Smooth muscle cell (in vitro differentiated cells): ENCODE results near the gene SNCG. TPM values are rescaled to one million over a fixed set of nuclear protein-coding genes. Genes with fewer than 3 reads are reported as not detected.

Source experiments
- DNase-seq: peaks from one replicate; lab custom pipeline; 2025; ENCODE audit not compliant: unreplicated experiment; lab: John Stamatoyannopoulos, UW
- H2AFZ ChIP-seq: fragments of 200-600 bp; sonication (generic); 2 replicates; pipeline ENCODE4 v1.6.0; 2016; ENCODE audit warnings: antibody characterized with exemption, low read depth, mild to moderate bottlenecking
- H3F3A ChIP-seq: fragments of 200-600 bp; sonication (generic); 2 replicates; pipeline ENCODE4 v1.6.0; 2017; ENCODE audit warnings: antibody characterized with exemption, low read depth
- H3K27ac ChIP-seq: fragments of 200-600 bp; sonication (generic); 2 replicates; pipeline ENCODE4 v1.5.1; 2016; ENCODE audit warnings: low read depth, mild to moderate bottlenecking
- H3K27me3 ChIP-seq: fragments of 200-600 bp; sonication (generic); 2 replicates; pipeline ENCODE4 v1.6.1; 2016; ENCODE audit warnings: low read depth, mild to moderate bottlenecking
- H3K36me3 ChIP-seq: fragments of 200-600 bp; sonication (generic); 2 replicates; pipeline ENCODE4 v1.5.1; 2016; ENCODE audit warnings: low read depth
- H3K4me1 ChIP-seq: fragments of 200-600 bp; sonication (generic); 2 replicates; pipeline ENCODE4 v1.5.1; 2016; ENCODE audit warnings: low read depth
- H3K4me2 ChIP-seq: fragments of 200-600 bp; sonication (generic); 2 replicates; pipeline ENCODE4 v1.6.0; 2016; ENCODE audit warnings: mild to moderate bottlenecking
- H3K4me3 ChIP-seq: fragments of 200-600 bp; sonication (generic); 2 replicates; pipeline ENCODE4 v1.5.1; 2016; ENCODE audit warnings: mild to moderate bottlenecking
- H3K79me2 ChIP-seq: fragments of 200-600 bp; sonication (generic); 2 replicates; pipeline ENCODE4 v1.6.0; 2016; ENCODE audit warnings: low read depth, mild to moderate bottlenecking
- H3K9ac ChIP-seq: fragments of 200-600 bp; sonication (generic); 2 replicates; pipeline ENCODE4 v1.6.0; 2016; ENCODE audit warnings: low read depth
- H3K9me3 ChIP-seq: fragments of 200-600 bp; sonication (generic); replicated peaks from 2 replicates; pipeline ENCODE4 v1.5.1; 2016; ENCODE audit warnings: low read depth
- H4K20me1 ChIP-seq: fragments of 200-600 bp; sonication (generic); 2 replicates; pipeline ENCODE4 v1.6.0; 2016; ENCODE audit warnings: low read depth
- CTCF ChIP-seq: fragments of 200-600 bp; sonication (generic); IDR thresholded peaks from 2 replicates; pipeline ENCODE4 v1.5.1; 2017; ENCODE audit warnings: borderline replicate concordance, mild to moderate bottlenecking, antibody characterized with exemption; ENCODE audit not compliant: insufficient read depth, poor library complexity, severe bottlenecking
- WGBS: methylation state at CpG from one replicate; pipeline ENCODE4 v1.1.7; 2016; ENCODE audit warnings: low lambda C conversion rate; 5-methylcytosine and 5-hydroxymethylcytosine counted together
- polyA plus RNA-seq: library from polyadenylated mRNA; unstranded; fragments of >200 nt; fragmentation: Nextera tagmentation; extraction: Ambion mirVana; gene quantifications from 2 replicates; pipeline ENCODE4 v1.2.1, GENCODE V29; 2016
- total RNA-seq: library from RNA; depleted of rRNA; stranded (reverse); fragments of >200 nt; gene quantifications from 2 replicates; pipeline ENCODE4 v1.2.3, GENCODE V29; 2014

The SNCG gene
- total and polyA plus RNA-seq, 2 experiments from 2014 or later, result 2.3 to 6.7 TPM

GRCh38 chr10:86941991-86942421 is 16.4 kb upstream of the SNCG start:
- Histone ChIP-seq H2AFZ (no peak overlapping the region), H4K20me1 (no peaks in the 10 kb centered on the region), H3K27me3 (no peaks in the 10 kb centered on the region), H3K4me1 (no peaks in the 10 kb centered on the region), H3K4me3 (no peak overlapping the region), H3F3A (peaks cover 8% of the 10 kb centered on the region), H3K9me3 (no peaks in the 10 kb centered on the region), H3K27ac (no peak overlapping the region), H3K4me2 (no peak overlapping the region), H3K9ac (no peak overlapping the region), H3K36me3 (no peaks in the 10 kb centered on the region), H3K79me2 (no peaks in the 10 kb centered on the region)
- WGBS, result 97% methylated on average over 14 of the region's 14 CpGs
- DNase-seq, result no peak
- no peak for TF ChIP-seq CTCF

GRCh38 chr10:86942441-86943315 is 15.7 kb upstream of the SNCG start:
- DNase-seq, result no peak
- Histone ChIP-seq H4K20me1 (no peaks in the 10 kb centered on the region), H3K79me2 (no peaks in the 10 kb centered on the region), H2AFZ (no peak overlapping the region), H3K4me3 (no peak overlapping the region), H3K27ac (no peak overlapping the region), H3F3A (peaks cover 4% of the 10 kb centered on the region), H3K9me3 (no peaks in the 10 kb centered on the region), H3K4me2 (no peak overlapping the region), H3K4me1 (no peaks in the 10 kb centered on the region), H3K27me3 (no peaks in the 10 kb centered on the region), H3K36me3 (no peaks in the 10 kb centered on the region), H3K9ac (no peak overlapping the region)
- 93% methylated on average over 72 of the region's 94 CpGs for WGBS
- no peak for TF ChIP-seq CTCF

- H2AFZ ChIP-seq, result no peak overlapping the region
- no peaks in the 10 kb centered on the region for H3K79me2 ChIP-seq
- no peak overlapping the region for H3K4me3 ChIP-seq
- no peaks in the 10 kb centered on the region for H3K36me3 ChIP-seq
- DNase-seq, result no peak
- 96% methylated on average over 30 of the region's 30 CpGs for WGBS
- H3K9me3 ChIP-seq, result no peaks in the 10 kb centered on the region
- H3K27ac ChIP-seq, result no peak overlapping the region
- no peaks in the 10 kb centered on the region for H3K27me3 ChIP-seq
- no peak overlapping the region for H3K4me2 ChIP-seq
- H3K4me1 ChIP-seq, result no peaks in the 10 kb centered on the region
- TF ChIP-seq CTCF, result no peak
- no peaks in the 10 kb centered on the region for H4K20me1 ChIP-seq
- H3K9ac ChIP-seq, result no peak overlapping the region
- no peaks in the 10 kb centered on the region for H3F3A ChIP-seq
Observed at GRCh38 chr10:86943316-86944030, 14.9 kb upstream of the SNCG start.
